Urinary bladder (tissue), 4 donors: Measurements from ENCODE around the gene LPIN3. TPM values are rescaled to one million over a fixed set of nuclear protein-coding genes. Genes with fewer than 3 reads are reported as not detected.
A peak's percentile ranks its signal among the peaks of the same experiment; 100 is the strongest.

Experiments
- DNase-seq: peaks from one replicate; pipeline ENCODE4 v3.0.0-alpha.2; 2015; ENCODE audit errors: extremely low spot score
- H3K27ac ChIP-seq: one replicate; pipeline ENCODE4 v1.5.1; 2013; ENCODE audit warnings: low read depth, mild to moderate bottlenecking, moderate library complexity
- H3K36me3 ChIP-seq: one replicate; pipeline ENCODE4 v1.6.1; 2013; ENCODE audit warnings: mild to moderate bottlenecking, moderate library complexity; ENCODE audit not compliant: insufficient read depth
- H3K4me1 ChIP-seq: one replicate; pipeline ENCODE4 v1.6.1; 2013; ENCODE audit warnings: mild to moderate bottlenecking, moderate library complexity; ENCODE audit not compliant: insufficient read depth
- H3K4me3 ChIP-seq: one replicate; pipeline ENCODE4 v1.5.1; 2013; ENCODE audit warnings: low read depth, low read length
- WGBS: extraction: QIAGEN DNeasy Blood & Tissue Kit; methylation state at CpG from one replicate; pipeline ENCODE4 v1.1.7; 2013; 5-methylcytosine and 5-hydroxymethylcytosine counted together
- polyA plus RNA-seq: library from polyadenylated mRNA; stranded (reverse); fragments of 200-250 nt; gene quantifications from one replicate; pipeline ENCODE4 v1.2.3, GENCODE V29; 2013
- total RNA-seq: library from RNA; depleted of rRNA; stranded (reverse); fragments of >200 nt; gene quantifications from one replicate; pipeline ENCODE4 v1.2.3, GENCODE V29; 2014
- donor health status: healthy with polysubstance abuse.
- donor health status: healthy.

LPIN3 gene
- total and polyA plus RNA-seq, 2 donors, result 4.7 to 10.8 TPM

- no peak for DNase-seq
- Histone ChIP-seq H3K4me1 (no peaks in the 10 kb centered on the region), H3K36me3 (no peaks in the 10 kb centered on the region), H3K27ac (no peak overlapping the region), H3K4me3 (no peak overlapping the region)
- WGBS, result 93% methylated on average over 2 of the region's 2 CpGs
Observed at GRCh38 chr20:41334036-41334435, 6.6 kb upstream of the LPIN3 start.

- 74% methylated on average over 15 of the region's 15 CpGs for WGBS
- H3K4me3 ChIP-seq, result no peak overlapping the region
- DNase-seq, result no peak
- no peaks in the 10 kb centered on the region for H3K4me1 ChIP-seq
- H3K27ac ChIP-seq, result no peak overlapping the region
- H3K36me3 ChIP-seq, result no peaks in the 10 kb centered on the region
Observed at GRCh38 chr20:41334443-41335421, 5.9 kb upstream of the LPIN3 start.

GRCh38 chr20:41335591-41335990 lies 5.0 kb upstream of the LPIN3 start:
- no peak overlapping the region for H3K4me3 ChIP-seq
- H3K4me1 ChIP-seq, result no peaks in the 10 kb centered on the region
- H3K36me3 ChIP-seq, result no peaks in the 10 kb centered on the region
- no peak for DNase-seq
- WGBS, result 87% methylated on average over 1 of the region's 1 CpG
- H3K27ac ChIP-seq, result no peak overlapping the region

GRCh38 chr20:41336711-41337492 lies 3.7 kb upstream of the LPIN3 start:
- Histone ChIP-seq H3K4me3 (no peak overlapping the region), H3K36me3 (no peaks in the 10 kb centered on the region), H3K4me1 (peaks cover 1% of the 10 kb centered on the region), H3K27ac (no peak overlapping the region)
- WGBS, result 94% methylated on average over 4 of the region's 4 CpGs
- no peak for DNase-seq

- peaks cover 1% of the 10 kb centered on the region for H3K4me1 ChIP-seq
- peak; percentile 60 for DNase-seq
- 8% methylated on average over 25 of the region's 25 CpGs for WGBS
- H3K36me3 ChIP-seq, result no peaks in the 10 kb centered on the region
- peak overlapping the region; percentile 43 for H3K27ac ChIP-seq
- H3K4me3 ChIP-seq, result no peak overlapping the region
Observed at GRCh38 chr20:41339957-41340326, 679 bp upstream of the LPIN3 start.

- peaks cover 1% of the 10 kb centered on the region for H3K4me1 ChIP-seq
- no peak overlapping the region for H3K4me3 ChIP-seq
- 96% methylated on average over 9 of the region's 9 CpGs for WGBS
- no peaks in the 10 kb centered on the region for H3K36me3 ChIP-seq
- no peak for DNase-seq
- no peak overlapping the region for H3K27ac ChIP-seq
Observed at GRCh38 chr20:41342474-41343464, 2.1 kb downstream of the LPIN3 start.

GRCh38 chr20:41344477-41344876 lies 3.9 kb downstream of the LPIN3 start:
- Histone ChIP-seq H3K27ac (no peak overlapping the region), H3K36me3 (peaks cover 5% of the 10 kb centered on the region), H3K4me3 (no peak overlapping the region), H3K4me1 (peaks cover 1% of the 10 kb centered on the region)
- WGBS, result 91% methylated on average over 4 of the region's 4 CpGs
- no peak for DNase-seq

- peaks cover 1% of the 10 kb centered on the region for H3K4me1 ChIP-seq
- no peak overlapping the region for H3K4me3 ChIP-seq
- DNase-seq, result no peak
- peaks cover 5% of the 10 kb centered on the region for H3K36me3 ChIP-seq
- no peak overlapping the region for H3K27ac ChIP-seq
- WGBS, result 90% methylated on average over 11 of the region's 11 CpGs
Observed at GRCh38 chr20:41344938-41345728, 4.5 kb downstream of the LPIN3 start.

- Histone ChIP-seq H3K36me3 (peaks cover 5% of the 10 kb centered on the region), H3K27ac (no peak overlapping the region), H3K4me3 (no peak overlapping the region), H3K4me1 (peaks cover 1% of the 10 kb centered on the region)
- WGBS, result 93% methylated on average over 17 of the region's 17 CpGs
- DNase-seq, result no peak
Observed at GRCh38 chr20:41345729-41346067, 5.1 kb downstream of the LPIN3 start.

GRCh38 chr20:41347523-41348429 lies 7.2 kb downstream of the LPIN3 start:
- H3K4me1 ChIP-seq, result no peaks in the 10 kb centered on the region
- H3K36me3 ChIP-seq, result peaks cover 5% of the 10 kb centered on the region

GRCh38 chr20:41348430-41349172 lies 8.0 kb downstream of the LPIN3 start:
- Histone ChIP-seq H3K4me1 (no peaks in the 10 kb centered on the region), H3K27ac (no peak overlapping the region), H3K4me3 (no peak overlapping the region), H3K36me3 (peaks cover 5% of the 10 kb centered on the region)
- DNase-seq, result no peak
- 95% methylated on average over 13 of the region's 13 CpGs for WGBS

More at GRCh38 chr20:41347523-41348429, 7.2 kb downstream of the LPIN3 start:
- Histone ChIP-seq H3K27ac (no peak overlapping the region), H3K4me3 (no peak overlapping the region)
- WGBS, result 83% methylated on average over 13 of the region's 13 CpGs
- no peak for DNase-seq
